Erythroblast (primary cell): ENCODE results near the gene XYLT1.

Experiments used
- GATA1 ChIP-seq: IDR thresholded peaks from 2 replicates; pipeline ENCODE4 v1.6.1; 2011; ENCODE audit warnings: low read depth, mild to moderate bottlenecking, control low read depth, low read length, moderate library complexity
- POLR2A ChIP-seq: IDR thresholded peaks from 2 replicates; pipeline ENCODE4 v1.6.1; 2011; ENCODE audit warnings: mild to moderate bottlenecking, low read length

DNA sequence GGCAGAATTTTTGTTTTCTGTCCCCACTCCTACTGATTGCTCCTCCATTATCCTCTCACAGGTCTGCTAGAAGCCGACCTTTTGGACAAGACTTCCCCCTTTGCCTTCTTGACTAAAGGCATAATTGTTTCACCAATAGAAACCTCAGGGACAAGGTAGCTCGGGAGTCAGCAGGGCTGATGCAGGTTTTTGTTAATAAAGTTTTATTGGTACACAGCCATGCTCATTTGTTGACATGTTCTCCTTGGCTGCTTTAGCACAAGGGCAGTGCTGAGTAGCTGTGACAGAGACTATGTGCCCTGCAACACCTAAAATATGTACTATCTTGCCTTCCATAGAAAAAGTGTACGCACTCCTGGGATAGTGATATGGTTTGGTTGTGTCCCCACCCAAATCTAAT lies 271.6 kb downstream of the XYLT1 start:
- TF ChIP-seq POLR2A (no peak), GATA1 (no peak)
